Cerebellar nuclear complex (tissue), 1 donor: ENCODE measurements around the gene DHRS3.
"Not testable (repeated sequence)": the region's sequence is repeated elsewhere in the genome, so short reads cannot be mapped to it uniquely, and the experiment has no call there.

Experiments used
- DNase-seq, 2 experiments: peaks; one replicate each; lab custom pipeline; 2025; lab: John Stamatoyannopoulos, UW

DHRS3 gene, protein sequence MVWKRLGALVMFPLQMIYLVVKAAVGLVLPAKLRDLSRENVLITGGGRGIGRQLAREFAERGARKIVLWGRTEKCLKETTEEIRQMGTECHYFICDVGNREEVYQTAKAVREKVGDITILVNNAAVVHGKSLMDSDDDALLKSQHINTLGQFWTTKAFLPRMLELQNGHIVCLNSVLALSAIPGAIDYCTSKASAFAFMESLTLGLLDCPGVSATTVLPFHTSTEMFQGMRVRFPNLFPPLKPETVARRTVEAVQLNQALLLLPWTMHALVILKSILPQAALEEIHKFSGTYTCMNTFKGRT

DNA sequence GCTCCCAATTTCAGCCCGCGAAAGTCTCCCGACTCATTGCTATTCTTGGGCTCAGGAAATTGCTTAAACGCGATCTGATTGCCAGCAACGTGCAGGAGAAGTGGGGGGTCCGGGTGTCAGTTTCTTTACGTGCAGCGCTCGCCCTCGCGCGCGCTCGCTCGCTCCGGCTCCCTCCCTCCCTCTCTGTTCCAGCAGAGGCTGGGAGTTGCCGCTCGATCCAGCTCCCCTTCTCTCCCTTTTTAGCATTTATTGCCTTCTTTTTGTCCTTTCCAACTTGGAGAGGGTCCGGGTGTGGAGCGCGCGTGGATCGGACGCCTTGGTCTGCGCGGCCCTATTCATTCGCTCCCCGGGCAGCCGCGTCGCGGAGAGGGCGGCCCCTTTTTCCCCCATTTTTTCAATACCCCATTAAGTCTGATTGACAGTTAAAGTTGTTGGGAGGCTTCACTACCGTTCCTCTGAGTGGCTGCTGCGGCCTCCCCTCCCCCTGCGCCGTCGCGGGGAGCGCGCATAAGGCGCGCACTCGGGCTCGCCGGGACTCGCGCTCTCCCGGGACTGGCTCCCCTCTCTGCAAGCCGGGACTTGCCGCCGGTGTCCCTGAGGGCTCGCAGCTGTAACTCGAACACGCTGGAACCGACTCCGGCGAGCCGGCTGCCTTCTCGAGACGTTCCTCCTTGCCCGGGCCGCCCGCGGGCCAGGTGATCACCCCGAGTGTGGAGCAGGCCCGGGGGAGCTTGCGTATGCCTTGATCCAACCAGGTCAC, at the start of gene DHRS3:
TSS of gene DHRS3 (minus strand) at position 310 of the 760 bp plus-strand sequence. CDS start 862 bp downstream, outside the sequence.
- DNase-seq: no peak

DNA sequence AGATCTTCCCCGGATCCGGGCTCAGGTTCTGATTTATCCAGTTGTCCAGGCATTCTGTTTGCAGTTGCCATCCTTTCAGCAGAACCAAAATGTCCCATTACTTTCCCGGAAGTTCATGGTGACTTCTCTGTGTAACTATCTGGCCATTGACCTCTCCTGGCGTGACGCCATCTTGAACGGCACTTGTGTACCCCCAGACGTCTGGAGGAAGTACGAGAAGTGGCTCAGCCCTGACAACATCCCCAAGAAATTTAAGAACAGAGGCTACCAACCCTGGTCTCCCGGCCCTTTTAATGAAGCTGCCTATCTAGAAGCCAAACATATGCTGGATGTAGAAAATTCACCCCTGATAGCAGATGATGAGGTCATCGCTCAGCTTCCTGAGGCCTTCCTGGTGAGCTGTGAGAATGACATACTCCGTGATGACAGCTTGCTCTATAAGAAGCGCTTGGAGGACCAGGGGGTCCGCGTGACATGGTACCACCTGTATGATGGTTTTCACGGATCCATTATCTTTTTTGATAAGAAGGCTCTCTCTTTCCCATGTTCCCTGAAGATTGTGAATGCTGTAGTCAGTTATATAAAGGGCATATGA, 48.2 kb upstream of the DHRS3 start:
- no peak for DNase-seq

DNA sequence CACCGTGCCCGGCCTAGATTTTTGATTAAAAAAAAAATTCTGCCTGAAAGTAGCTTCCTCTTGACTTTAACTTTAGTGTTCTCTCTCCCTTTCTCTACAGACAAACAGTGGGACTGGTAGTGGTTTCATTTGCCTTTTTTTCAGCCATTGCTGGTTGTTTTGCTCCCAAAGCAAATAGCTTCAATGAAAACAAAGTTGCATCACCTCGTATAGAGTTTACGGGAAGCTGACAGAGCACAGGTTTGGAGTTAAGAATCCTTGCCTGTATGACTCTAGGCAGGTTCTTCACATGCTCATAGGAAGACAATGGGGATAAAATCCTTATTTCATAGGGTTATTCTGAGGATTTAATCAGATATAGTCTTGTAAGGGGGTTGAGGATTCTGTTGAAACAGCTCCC, 47.5 kb upstream of the DHRS3 start:
- DNase-seq: no peak

DNA sequence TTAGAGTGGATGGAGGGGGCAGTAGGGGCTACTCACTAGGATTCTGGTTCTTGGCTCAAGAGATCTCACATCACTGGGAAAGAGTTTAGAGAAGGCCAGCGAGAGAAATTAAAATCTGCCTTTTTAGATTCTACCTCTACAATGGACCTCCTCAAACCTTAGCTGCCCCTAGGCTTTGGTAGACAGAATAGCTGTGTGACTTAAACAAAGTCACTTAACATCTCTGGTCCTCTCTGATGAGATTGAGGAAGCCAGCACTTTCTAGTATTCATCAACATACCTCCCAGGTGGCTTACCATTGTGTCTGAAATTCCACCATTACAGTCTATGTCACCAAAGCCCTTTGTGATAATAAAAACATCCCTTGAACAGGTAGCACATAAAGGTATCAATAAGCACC, 44.5 kb upstream of the DHRS3 start:
- DNase-seq: no peak

DNA sequence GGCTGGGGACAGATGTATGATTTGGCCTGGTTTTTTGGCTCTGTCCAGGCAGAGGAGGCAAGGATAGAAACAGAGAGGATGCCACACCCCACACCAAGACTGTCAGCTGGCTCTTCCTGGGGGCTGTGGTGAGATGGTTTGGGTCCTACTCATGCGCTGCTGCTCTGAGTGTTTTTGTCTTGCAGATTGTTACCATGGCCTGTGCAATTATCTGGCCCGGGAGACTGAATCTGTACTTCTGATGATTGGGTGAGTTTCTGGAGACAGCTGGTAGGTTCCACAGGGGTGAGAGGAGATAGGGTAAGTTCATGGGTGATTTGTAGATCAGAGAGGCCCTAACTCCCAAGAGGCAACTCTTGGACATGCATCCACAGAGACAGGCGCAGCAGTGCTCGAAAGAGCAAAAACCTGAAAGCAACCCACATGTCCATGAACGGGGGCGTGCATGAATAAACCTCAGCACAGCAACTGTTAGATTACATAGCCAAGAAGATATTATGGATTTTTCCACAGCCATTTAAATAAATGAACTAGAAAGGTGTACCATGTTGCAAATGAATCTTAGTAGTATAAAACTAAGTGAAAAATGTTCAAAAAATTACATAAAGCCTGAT, 43.7 kb upstream of the DHRS3 start:
- DNase-seq: no peak

DNA sequence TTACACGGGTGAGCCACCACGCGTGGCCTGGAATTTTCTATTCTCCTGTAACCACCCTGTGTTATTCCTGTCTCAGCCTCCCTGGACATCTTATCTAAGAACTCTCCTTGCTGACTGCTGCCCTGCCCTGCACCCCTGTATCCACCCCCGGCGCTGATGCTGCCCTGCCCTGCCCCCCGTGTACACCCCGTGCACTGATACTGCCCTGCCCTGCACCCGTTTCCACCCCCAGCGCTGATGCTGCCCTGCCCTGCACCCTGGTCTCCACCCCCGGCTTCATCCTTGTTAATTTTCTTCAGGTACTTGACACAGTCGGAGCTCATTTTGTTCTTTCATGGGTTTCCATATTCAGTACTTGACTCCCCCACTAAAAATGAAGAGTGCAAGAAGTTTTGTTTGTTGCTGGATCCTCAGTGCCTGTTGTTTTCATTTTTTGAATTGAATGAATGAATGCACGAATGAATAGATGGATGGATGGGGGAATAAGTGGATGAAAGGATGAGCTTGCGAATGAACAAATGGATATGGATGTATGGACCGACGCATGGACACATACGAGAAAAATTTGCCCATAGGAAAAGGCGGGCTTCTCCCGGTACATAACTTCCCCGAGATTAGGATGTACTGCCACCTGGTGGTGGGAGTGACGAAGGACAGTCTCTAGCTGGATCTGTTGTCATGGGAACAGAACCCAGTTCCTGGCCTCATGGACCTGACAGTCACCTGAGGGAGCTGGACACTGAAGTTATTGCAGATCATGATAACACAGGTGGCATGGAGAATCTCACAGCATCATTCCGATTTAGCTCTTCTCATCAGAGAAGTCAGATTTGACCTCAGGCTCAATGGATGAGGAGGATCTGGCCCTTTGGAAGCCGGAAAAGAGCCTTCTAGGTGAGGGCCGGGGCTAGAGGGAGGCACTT, 40.8 kb upstream of the DHRS3 start:
- DNase-seq: no peak

DNA sequence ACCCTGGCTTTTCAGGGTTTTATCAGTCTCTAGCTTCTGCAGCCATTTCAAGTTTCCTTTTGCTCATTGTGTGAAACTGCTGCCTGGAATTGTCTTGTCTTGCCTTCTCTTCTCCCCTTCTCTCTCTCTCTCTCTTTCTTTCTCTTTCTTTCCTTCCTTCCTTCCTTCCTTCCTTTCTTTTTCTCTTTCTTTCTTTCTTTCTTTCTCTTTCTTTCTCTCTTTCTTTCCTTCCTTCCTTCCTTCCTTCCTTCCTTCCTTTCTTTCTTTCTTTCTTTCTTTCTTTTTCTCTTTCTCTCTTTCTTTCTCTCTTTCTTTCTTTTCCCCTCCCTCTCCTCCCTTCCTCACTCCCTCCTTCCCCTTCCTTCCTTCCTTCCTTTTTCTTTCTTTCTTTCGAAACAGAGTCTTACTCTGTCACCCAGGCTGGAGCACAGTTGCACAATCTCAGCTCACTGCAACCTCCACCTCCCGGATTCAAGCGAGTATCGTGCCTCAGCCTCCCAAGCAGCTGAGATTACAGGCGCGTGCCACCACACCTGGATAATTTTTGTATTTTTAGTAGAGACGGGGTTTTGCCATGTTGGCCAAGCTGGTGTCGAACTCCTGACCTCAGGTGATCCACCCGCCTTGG, 40.0 kb upstream of the DHRS3 start:
- not testable (repeated sequence) for DNase-seq

DNA sequence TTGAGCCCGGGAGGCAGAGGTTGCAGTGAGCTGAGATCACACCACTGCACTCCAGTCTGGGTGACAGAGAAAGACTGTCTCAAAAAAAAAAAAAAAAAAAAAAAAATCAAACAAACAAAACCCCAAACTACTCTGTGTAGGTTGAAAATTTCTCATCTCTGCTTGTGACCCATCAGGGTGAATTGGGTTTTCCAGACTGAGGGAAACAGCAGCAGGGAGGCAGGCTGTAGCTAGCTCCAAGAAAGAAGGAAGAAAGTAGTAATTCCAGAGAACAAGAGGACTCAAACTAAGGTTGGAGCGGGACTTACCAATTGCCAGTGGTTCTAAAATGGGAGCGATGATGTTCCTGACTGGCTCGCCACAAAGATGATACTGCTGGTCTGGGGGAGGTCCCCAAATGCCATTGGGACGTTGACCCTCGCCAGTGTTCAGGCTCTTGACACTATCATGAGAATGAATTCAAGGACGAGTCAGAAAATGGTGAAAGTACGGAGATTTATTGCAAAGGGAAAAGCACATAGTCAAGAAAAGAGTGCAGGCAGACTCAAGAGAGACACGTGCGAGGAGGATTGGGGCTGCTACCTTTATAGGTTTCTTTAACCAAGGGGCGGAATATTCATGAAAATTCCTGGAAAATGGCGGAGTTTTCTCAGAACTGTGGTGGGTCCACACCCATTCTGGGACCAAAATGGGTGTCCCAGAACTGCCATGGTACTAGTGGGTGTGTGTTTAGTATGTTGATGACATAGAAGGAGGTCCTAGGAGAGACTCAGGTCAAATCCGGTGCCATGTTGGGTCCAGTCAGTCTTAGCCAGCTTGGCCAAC, 39.3 kb upstream of the DHRS3 start:
- no peak for DNase-seq

DNA sequence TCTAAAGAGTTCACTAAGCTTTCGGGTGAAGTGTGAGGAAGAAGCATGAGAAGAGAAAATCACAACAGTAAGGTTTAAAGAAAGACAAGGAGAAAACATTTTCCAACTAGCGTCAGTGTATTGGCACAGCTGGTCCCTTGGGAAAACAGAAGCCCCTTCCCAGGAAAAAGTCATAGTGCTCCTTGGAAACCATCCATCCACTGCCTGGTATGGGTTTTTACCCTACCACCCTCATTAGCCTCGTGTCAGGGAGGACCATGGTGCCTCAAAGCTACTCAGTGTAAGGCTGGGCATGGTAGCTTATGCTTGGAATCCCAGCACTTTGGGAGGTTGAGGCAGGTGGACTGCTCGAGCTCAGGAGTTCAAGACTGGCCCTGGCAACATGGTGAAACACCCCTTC, 38.6 kb upstream of the DHRS3 start:
- no peak for DNase-seq

DNA sequence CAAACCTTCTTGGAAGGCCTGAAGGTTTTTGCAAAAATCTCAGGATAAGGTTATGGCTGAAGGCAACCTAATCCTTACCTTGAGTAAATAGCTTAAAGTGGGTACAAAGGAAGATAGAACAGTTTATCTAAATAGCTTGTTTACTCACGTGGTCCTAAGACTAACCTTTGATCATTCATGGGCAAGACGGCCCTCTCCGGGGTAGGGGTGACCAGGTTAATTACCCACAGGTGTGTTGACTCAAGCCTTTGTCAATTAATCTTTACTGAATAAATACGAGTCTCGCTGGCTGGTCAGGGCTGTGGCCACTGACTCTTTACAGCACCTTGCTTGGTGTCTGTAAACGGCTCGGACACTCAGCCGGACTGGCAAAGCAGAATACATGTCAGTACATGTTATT, 36.6 kb upstream of the DHRS3 start:
- no peak for DNase-seq

DNA sequence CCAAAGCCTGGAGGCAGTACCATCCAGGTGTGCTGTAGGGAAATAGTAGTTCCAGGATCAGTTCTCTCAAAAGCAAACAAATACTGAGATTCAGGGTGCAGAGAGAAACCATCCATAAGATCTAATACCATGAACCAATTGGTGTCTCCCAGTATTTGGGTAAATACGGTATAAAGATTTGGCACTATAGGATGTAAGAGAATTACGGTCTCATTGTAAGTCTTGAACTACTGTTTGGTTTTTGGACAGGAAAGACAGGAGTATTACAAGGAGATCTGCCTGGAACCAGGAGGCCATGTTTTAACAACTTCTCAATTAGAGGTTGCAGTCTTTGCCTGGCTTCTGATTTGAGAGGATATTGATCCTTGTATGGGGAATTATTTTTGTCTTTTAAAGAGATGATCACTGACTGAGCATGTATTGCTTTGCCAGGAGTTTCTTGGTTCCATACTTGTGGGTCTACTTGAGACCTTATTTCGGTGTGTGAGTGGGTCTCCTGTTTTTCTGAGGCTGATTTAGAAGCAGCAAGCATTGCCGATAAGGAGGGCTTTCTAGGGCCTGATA, 36.1 kb upstream of the DHRS3 start:
- no peak for DNase-seq

DNA sequence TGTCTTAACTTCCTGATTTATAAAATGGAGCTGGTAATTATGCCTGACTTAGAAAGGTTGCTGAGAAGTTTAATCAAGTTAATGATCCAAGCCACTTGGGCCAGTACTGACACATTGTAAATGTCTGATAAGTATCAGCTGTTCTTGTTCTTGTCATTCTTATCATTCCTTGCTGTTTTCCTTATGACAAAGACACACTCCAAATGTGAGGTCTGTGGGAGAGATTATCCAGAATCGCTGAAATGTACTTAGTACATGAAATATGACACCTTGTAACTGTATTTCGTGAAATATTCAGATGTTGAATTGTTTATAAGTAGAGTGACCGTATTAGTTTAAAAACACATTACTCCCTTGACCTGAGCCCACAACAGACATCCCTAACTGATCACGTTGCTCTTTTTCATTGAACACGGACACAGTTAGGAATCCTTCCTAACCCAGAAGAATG, 32.0 kb upstream of the DHRS3 start:
- no peak for DNase-seq

DNA sequence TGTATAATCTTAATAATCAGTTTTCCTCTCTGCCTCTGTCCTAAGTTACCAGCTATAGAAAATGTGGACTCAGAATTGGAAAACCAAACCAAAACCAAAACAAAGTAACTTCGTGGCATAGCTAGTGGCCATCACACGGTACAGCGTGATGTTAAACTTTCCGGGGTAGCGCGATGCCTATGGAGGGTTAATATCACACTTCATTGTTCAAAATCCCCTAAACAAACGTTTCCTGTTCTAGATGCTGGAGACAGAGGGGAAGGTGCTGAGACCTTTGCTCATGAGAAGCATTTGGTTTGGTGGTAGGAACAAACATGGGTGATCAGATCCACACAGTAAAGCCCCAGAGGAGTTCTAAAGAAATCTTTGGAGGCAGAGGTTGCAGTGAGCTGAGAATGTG, 30.7 kb upstream of the DHRS3 start:
- no peak for DNase-seq

DNA sequence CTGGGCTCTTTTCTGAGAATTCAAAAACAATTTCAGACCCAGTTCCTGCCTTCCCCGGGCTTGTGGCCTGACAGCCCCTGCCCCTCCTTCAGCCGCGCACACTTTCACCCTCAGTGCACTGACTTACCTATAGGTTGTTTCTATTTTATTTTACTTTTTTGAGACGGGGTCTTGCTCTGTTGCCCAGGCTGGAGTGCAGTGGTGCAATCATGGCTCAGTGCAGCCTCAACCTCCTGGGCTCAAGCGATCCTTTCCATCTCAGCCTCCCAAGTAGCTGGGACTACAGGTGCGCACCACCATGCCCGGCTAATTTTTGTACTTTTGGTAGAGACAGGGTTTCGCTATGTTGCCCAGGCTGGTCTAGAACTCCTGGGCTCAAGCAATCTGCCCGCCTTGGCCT, 27.4 kb upstream of the DHRS3 start:
- DNase-seq: not testable (repeated sequence)

DNA sequence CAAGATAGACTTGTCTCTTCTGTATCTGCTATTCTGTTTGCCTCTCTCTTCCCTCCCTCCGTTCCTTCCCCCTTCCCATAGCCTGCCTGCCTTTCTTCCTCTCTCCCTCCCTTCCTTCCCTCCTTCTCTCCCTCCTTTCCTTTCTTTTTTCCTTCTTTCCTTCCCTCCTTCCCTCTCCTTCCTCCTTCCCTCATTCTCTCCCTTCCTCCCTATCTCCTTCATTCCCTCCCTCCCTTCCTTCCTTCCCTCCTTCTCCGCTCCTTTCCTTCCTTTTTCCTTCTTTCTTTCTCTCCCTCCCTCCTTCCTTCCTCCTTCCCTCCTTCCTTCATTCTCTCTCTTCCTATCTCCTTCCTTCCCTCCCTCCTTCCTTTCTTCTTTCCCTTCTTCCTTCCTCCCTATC, 26.8 kb upstream of the DHRS3 start:
- no peak for DNase-seq

DNA sequence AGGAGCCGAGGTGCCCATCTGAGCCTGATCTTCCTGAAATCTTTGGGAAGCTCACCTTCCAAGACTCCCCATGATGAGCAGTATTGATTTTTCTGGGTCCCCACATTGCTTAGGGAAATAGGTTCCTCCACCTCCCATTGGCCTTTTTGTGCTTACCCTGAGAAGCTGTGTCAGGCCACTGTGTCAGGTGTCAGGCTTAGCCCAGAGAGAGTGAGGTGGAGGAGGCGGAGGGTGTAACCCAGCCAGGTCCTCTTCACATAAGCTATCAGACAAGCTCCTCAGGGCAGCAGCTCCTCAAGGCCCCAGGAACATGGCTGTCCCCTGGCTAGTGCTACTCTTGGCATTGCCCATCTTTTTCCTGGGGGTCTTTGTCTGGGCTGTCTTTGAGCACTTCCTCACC, 26.2 kb upstream of the DHRS3 start:
- no peak for DNase-seq

DNA sequence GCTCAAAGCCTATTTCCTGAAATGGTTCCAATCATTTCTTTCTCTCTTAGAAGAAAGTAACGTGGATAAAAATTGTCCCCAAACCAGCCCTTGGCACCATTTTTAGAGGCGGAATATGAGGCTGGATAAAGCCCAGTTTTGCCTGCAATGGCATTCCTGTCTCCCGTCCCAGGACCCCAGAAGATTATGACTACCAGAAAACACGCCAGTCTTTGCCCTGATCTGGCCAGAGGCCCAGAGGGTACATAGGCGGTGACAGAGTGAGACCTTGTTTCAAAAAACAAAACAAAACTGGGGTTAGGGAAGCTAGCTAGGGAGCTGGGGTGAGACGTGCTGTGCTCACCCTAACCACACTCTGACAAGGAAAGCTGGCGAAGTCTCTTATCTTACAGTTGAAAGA, 25.8 kb upstream of the DHRS3 start, which contains the start of gene AADACL4:
TSS of gene AADACL4 (plus strand) at position 301 of the 400 bp plus-strand sequence. CDS start 462 bp downstream, outside the sequence.
- no peak for DNase-seq

DNA sequence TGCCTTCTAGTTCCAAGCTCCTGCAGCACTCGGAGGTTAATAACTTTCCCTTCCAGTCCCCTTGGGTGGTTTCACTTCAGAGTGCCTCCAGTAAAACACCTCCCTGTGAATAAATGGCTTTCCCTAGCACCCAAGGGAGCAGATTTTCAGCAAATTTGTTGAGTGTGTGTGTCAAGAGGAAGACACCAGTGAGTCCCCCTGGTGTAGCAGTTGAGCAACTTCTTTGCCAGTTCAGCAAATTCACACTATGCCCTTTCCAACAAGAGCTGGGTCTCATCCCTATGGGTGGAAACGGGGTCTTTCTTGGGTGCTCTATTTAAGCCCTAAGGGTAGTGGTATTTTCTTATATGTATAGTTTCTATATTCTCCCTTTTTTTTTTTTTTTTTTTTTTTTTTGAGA, 25.1 kb upstream of the DHRS3 start:
- DNase-seq: no peak

DNA sequence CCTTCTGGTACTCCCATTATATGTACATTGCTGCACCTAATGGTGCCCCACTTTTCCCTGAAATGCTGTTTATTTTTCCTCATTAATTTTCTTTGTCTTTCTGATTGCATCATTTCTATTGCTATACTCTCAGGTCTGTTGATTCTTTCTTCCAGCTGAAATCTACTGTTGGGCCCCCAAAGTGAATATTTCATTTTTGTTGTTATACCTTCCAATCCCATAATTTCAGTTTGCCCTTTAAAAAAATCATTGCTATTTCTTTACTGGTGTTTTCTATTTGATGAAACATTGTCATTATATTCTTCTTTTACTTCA, 22.9 kb upstream of the DHRS3 start:
- DNase-seq: no peak
